ENCODE results near the gene CKMT2. TPM values are rescaled to one million over a fixed set of nuclear protein-coding genes. Genes with fewer than 3 reads are reported as not detected.

Gene CKMT2
- total and polyA plus RNA-seq, 2 donors = 6.9 to 8.4 TPM

- Histone ChIP-seq H3K27ac (ENCODE audit: low read depth) (no peak overlapping the region), H3K36me3 (ENCODE audit: insufficient read depth) (no peaks in the 10 kb centered on the region), H3K4me3 (ENCODE audit: low read depth, low read length) (no peak overlapping the region), H3K4me1 (ENCODE audit: insufficient read depth) (no peaks in the 10 kb centered on the region)
- DNase-seq (ENCODE audit: extremely low spot score) = no peak
Observed at GRCh38 chr5:81313278-81313677, 80.2 kb downstream of the CKMT2 start.

- DNase-seq (ENCODE audit: extremely low spot score) = no peak
- WGBS = 75% methylated on average over 3 of the region's 3 CpGs
- H3K27ac ChIP-seq (ENCODE audit: low read depth) = no peak overlapping the region
- H3K36me3 ChIP-seq (ENCODE audit: insufficient read depth) = no peaks in the 10 kb centered on the region
- H3K4me1 ChIP-seq (ENCODE audit: insufficient read depth) = no peaks in the 10 kb centered on the region
- H3K4me3 ChIP-seq (ENCODE audit: low read depth, low read length) = no peak overlapping the region
Observed at GRCh38 chr5:81313686-81314085, 80.6 kb downstream of the CKMT2 start.

DNA sequence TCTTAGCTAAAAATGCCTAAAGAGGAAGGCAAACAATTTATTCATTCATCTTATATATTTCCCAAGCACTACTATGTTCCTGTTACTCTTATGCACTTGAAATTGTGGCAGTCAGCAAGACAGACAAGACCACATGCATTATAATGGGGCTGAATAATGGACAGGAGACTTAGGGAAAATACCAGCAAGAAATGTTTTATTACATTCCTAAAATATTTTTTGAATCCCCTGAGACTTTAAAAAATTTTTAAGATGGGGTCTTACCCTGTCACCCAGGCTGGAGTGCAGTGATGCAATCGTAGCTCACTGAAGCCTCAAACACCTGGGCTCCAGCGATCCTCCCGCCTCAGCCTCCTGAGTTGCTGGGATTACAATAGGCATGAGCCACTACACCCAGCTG lies 81.5 kb downstream of the CKMT2 start:
- 89% methylated on average over 3 of the region's 3 CpGs for WGBS
- Histone ChIP-seq H3K4me3 (ENCODE audit: low read depth, low read length) (no peak overlapping the region), H3K4me1 (ENCODE audit: insufficient read depth) (no peaks in the 10 kb centered on the region), H3K27ac (ENCODE audit: low read depth) (no peak overlapping the region), H3K36me3 (ENCODE audit: insufficient read depth) (no peaks in the 10 kb centered on the region)
- no peak for DNase-seq (ENCODE audit: extremely low spot score)

DNA sequence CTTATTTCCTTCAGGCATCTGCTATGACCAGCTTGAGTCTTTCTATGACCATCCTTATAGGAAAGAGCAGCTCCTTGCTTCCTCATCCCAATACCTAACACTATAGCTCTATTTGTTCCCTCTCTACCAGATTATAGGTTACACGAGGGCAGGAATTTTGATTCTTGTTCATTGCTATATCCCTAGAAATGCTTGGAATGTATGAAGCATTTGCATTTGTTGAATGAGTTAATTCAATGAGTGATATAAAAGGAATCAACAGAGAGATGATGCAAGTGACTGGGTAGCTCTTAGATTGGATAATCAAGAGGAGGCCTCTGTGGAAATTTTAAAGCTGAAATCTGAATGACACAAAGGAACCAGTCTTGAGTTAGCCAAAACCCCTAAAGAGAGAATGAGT lies 82.2 kb downstream of the CKMT2 start:
- no peak for DNase-seq (ENCODE audit: extremely low spot score)
- WGBS = 65% methylated on average over 1 of the region's 1 CpG

DNA sequence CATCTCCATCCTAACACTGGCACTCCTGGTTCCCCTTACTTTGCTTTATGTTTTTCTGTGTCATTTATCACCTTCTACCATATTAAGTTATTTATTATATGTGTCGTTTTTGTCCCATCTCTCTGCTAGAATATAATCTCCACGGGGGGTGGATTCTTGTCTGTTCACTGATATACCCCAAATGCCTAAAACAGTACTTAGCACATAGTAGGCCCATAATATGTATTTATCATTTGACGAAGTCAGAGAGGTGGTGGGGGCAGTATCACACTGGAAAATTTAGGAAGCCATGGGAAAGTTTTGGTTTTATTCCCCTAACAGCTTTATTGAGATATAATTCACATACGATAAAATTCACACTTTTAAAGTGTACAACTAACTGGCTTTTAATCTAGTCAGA lies 82.7 kb downstream of the CKMT2 start:
- Histone ChIP-seq H3K27ac (ENCODE audit: low read depth) (no peak overlapping the region), H3K4me1 (ENCODE audit: insufficient read depth) (no peaks in the 10 kb centered on the region), H3K36me3 (ENCODE audit: insufficient read depth) (no peaks in the 10 kb centered on the region), H3K4me3 (ENCODE audit: low read depth, low read length) (no peak overlapping the region)
- DNase-seq (ENCODE audit: extremely low spot score) = no peak
- WGBS = 89% methylated on average over 4 of the region's 4 CpGs

More for the DNA sequence above, 82.2 kb downstream of the CKMT2 start:
- H3K4me1 ChIP-seq (ENCODE audit: insufficient read depth) = no peaks in the 10 kb centered on the region
- H3K36me3 ChIP-seq (ENCODE audit: insufficient read depth) = no peaks in the 10 kb centered on the region
- H3K27ac ChIP-seq (ENCODE audit: low read depth) = no peak overlapping the region
- no peak overlapping the region for H3K4me3 ChIP-seq (ENCODE audit: low read depth, low read length)

Small RNA genes lying within 50 kb of the gene (small RNA-seq; reads per million reads assigned to genes)
- not detected for gene AC026436.1

Other genes starting within 250 kb of the CKMT2 start
- gene ZCCHC9, start 68.3 kb downstream of the CKMT2 start, total RNA-seq = 37.7 TPM
- gene ZCCHC9, start 68.3 kb downstream of the CKMT2 start, polyA plus RNA-seq = 23.4 TPM
- 0.21 TPM for gene ACOT12, start 160.8 kb downstream of the CKMT2 start, total RNA-seq
- 0.05 TPM for gene ACOT12, start 160.8 kb downstream of the CKMT2 start, polyA plus RNA-seq

Measured in urinary bladder (tissue), 4 donors.